ENCODE data around the gene SOX13. TPM values are rescaled to one million over a fixed set of nuclear protein-coding genes. Genes with fewer than 3 reads are reported as not detected.

The SOX13 gene
- polyA plus RNA-seq, 1 donor (not counting 4 experiments of a cell fraction or from before 2014, with no cell fraction given), result 4.9 TPM

GRCh38 chr1:204171751-204172178 is 98.8 kb downstream of the SOX13 start:
- dilution Hi-C loops (cut with MboI; ENCODE audit: extremely low pct_ligation_motif_present, low sequenced_read_pairs), result no loop called here
- Histone ChIP-seq H2AFZ (ENCODE audit: control insufficient read depth, low read length) (no peak overlapping the region), H3K9me3 (ENCODE audit: control insufficient read depth, low read depth, low read length) (peaks cover 6% of the 10 kb centered on the region), H3K9ac (ENCODE audit: control insufficient read depth, extremely low read depth, insufficient read depth, low read length) (no peak overlapping the region), H3K4me1 (ENCODE audit: control insufficient read depth, extremely low read depth, insufficient read depth, low read length) (peaks cover 19% of the 10 kb centered on the region), H3K36me3 (ENCODE audit: control insufficient read depth in 2 of 2, extremely low read depth in 1 of 2, insufficient read depth in 2 of 2, low read length in 2 of 2) (no peaks in the 10 kb centered on the region), H4K20me1 (ENCODE audit: control insufficient read depth, extremely low read depth, insufficient read depth, low read length) (no peaks in the 10 kb centered on the region), H3K27ac (ENCODE audit: control insufficient read depth, insufficient read depth, low read length) (peak overlapping the region; percentile 79), H3K79me2 (ENCODE audit: control insufficient read depth, insufficient read depth, low read length) (no peaks in the 10 kb centered on the region), H3K9me1 (ENCODE audit: control insufficient read depth, extremely low read depth, insufficient read depth, low read length) (no peaks in the 10 kb centered on the region), H3K4me2 (ENCODE audit: control insufficient read depth, extremely low read depth, insufficient read depth, low read depth, low read length) (peak overlapping the region; percentile 44), H3K4me3 (ENCODE audit: control insufficient read depth in 2 of 3, extremely low read depth in 1 of 3, insufficient read depth in 2 of 3, low read depth in 1 of 3, low read length in 3 of 3) (peak overlapping the region in 1 of 3 experiments; percentile 36), H3K27me3 (ENCODE audit: control insufficient read depth, extremely low read depth, insufficient read depth, low read length) (no peaks in the 10 kb centered on the region)
- peak; percentile 99 for FAIRE-seq
- TF ChIP-seq EZH2 (IDR thresholded peaks at IDR 0.05; ENCODE audit: low read length), result no peak
- TF ChIP-seq, protein P1, sequence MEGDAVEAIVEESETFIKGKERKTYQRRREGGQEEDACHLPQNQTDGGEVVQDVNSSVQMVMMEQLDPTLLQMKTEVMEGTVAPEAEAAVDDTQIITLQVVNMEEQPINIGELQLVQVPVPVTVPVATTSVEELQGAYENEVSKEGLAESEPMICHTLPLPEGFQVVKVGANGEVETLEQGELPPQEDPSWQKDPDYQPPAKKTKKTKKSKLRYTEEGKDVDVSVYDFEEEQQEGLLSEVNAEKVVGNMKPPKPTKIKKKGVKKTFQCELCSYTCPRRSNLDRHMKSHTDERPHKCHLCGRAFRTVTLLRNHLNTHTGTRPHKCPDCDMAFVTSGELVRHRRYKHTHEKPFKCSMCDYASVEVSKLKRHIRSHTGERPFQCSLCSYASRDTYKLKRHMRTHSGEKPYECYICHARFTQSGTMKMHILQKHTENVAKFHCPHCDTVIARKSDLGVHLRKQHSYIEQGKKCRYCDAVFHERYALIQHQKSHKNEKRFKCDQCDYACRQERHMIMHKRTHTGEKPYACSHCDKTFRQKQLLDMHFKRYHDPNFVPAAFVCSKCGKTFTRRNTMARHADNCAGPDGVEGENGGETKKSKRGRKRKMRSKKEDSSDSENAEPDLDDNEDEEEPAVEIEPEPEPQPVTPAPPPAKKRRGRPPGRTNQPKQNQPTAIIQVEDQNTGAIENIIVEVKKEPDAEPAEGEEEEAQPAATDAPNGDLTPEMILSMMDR (optimal IDR thresholded peaks at IDR 0.05 in 1 of 3, IDR thresholded peaks at IDR 0.05 in 1 of 3, conservative IDR thresholded peaks at IDR 0.05 in 1 of 3; ENCODE audit: extremely low read depth in 1 of 3, insufficient read depth in 2 of 3, low read length in 3 of 3), result no peak
- peak; percentile 45 for DNase-seq (ENCODE audit: low read depth, low spot score)

GRCh38 chr1:204172404-204173029 is 99.6 kb downstream of the SOX13 start:
- H3K4me1 ChIP-seq (ENCODE audit: control insufficient read depth, extremely low read depth, insufficient read depth, low read length), result peaks cover 19% of the 10 kb centered on the region
- H3K9ac ChIP-seq (ENCODE audit: control insufficient read depth, extremely low read depth, insufficient read depth, low read length), result no peak overlapping the region
- no peaks in the 10 kb centered on the region for H3K9me1 ChIP-seq (ENCODE audit: control insufficient read depth, extremely low read depth, insufficient read depth, low read length)
- no peaks in the 10 kb centered on the region for H4K20me1 ChIP-seq (ENCODE audit: control insufficient read depth, extremely low read depth, insufficient read depth, low read length)
- H3K4me2 ChIP-seq (ENCODE audit: control insufficient read depth, extremely low read depth, insufficient read depth, low read depth, low read length), result no peak overlapping the region
- peaks cover 6% of the 10 kb centered on the region for H3K9me3 ChIP-seq (ENCODE audit: control insufficient read depth, low read depth, low read length)
- FAIRE-seq, result no peak
- H3K27ac ChIP-seq (ENCODE audit: control insufficient read depth, insufficient read depth, low read length), result peak overlapping the region; percentile 10
- DNase-seq (ENCODE audit: low read depth, low spot score), result no peak
- no peak for TF ChIP-seq EZH2 (IDR thresholded peaks at IDR 0.05; ENCODE audit: low read length)
- TF ChIP-seq, protein P1 (optimal IDR thresholded peaks at IDR 0.05 in 1 of 3, IDR thresholded peaks at IDR 0.05 in 1 of 3, conservative IDR thresholded peaks at IDR 0.05 in 1 of 3; ENCODE audit: extremely low read depth in 1 of 3, insufficient read depth in 2 of 3, low read length in 3 of 3), result no peak
- H3K36me3 ChIP-seq (ENCODE audit: control insufficient read depth in 2 of 2, extremely low read depth in 1 of 2, insufficient read depth in 2 of 2, low read length in 2 of 2), result no peaks in the 10 kb centered on the region
- no peak overlapping the region for H3K4me3 ChIP-seq (ENCODE audit: control insufficient read depth in 2 of 3, extremely low read depth in 1 of 3, insufficient read depth in 2 of 3, low read depth in 1 of 3, low read length in 3 of 3)
- H3K27me3 ChIP-seq (ENCODE audit: control insufficient read depth, extremely low read depth, insufficient read depth, low read length), result no peaks in the 10 kb centered on the region
- dilution Hi-C loops (cut with MboI; ENCODE audit: extremely low pct_ligation_motif_present, low sequenced_read_pairs), result no loop called here
- no peaks in the 10 kb centered on the region for H3K79me2 ChIP-seq (ENCODE audit: control insufficient read depth, insufficient read depth, low read length)
- H2AFZ ChIP-seq (ENCODE audit: control insufficient read depth, low read length), result peak overlapping the region; percentile 25
